NCI-H524 (cell line): ENCODE data around the gene CRYBA4.

Experiments used
- DNase-seq, 2 experiments: peaks; one replicate each; lab custom pipeline; 2025; lab: John Stamatoyannopoulos, UW

Gene CRYBA4

DNA sequence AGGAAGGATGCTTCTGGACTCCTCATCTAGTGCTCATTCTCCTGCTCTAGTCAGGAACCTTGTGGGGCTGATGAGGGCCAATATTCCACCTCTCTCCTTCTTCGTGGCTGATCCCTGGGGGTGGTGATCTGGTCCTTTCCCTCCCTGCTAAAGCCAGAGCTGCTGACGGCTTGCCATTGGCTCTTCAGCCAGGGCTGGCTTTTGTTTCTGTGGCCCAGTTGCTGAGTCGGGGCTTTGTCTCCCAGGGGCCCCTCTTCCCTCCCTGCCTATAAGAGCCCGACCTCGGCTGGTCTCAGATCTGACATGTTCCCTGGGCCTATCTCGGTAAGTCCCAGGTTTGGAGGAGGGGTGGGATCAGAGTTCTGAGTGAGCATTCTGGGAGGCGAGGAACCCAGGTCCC, at the start of gene CRYBA4:
CRYBA4 (plus strand) TSS at position 301 of the 400 bp plus-strand sequence. CDS start 634 bp downstream, outside the sequence.
- no peak for DNase-seq

DNA sequence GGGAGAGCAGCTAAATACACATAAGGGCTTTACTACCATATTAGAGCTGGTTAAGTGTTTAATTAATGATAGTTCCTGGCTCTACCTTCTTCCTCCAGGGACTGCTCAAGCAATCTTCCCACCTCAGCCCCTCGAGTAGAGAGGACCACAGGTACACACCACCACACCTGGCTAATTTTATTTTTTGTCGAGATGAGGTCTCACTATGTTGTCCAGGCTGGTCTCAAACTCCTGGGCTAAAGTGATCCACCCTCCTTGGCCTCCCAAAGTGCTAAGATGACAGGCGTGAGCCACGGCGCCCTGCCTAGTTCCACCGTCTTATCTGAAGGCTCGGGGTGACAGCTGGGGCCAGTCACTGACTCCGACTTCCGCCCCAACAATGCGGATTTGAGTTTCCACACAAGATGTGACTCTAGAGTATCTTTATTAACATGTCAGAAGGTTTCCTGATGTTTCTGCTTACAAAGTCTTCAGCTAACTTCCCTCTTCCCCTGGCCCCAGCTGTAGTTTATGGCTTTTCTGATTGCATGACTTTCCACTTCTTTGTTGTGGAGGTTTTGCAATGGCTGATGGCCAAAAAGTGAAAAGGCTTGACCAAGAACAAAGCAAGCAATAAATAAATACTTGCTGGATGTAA, 48.6 kb upstream of the CRYBA4 start:
- DNase-seq: no peak

DNA sequence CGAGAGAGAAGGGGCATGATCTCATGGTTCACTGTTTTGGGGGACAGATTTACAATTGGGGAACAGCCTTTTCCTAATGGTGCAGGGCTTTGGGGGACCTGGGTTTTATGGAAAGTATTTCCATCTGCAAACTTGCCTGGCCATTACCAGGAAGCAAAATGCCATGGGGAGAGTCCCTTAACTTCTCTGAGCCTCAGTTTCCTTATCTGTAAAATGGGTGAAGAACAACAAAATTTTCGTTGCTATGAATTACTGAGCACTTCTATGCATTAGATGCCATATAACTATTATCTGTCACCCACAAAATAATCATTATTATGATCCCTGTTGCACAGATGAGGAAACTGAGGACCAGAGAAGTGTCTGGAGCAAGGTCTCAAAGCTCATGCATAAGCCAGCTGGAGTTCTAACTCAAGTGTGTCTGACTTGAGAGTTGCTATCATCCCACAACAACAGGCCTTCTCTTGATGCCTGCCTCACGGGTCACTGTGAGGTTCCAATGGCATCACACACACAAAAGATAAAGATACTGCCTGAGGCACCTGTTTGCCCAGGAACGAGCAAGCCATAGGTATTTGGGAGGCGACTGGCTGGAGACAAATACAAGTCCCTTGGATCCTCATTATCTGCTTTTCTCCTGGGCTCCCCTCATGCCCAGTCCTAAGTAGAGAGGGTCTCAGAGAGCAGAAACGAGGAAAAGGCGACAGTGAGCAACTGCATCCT, 47.6 kb upstream of the CRYBA4 start:
- DNase-seq: no peak

DNA sequence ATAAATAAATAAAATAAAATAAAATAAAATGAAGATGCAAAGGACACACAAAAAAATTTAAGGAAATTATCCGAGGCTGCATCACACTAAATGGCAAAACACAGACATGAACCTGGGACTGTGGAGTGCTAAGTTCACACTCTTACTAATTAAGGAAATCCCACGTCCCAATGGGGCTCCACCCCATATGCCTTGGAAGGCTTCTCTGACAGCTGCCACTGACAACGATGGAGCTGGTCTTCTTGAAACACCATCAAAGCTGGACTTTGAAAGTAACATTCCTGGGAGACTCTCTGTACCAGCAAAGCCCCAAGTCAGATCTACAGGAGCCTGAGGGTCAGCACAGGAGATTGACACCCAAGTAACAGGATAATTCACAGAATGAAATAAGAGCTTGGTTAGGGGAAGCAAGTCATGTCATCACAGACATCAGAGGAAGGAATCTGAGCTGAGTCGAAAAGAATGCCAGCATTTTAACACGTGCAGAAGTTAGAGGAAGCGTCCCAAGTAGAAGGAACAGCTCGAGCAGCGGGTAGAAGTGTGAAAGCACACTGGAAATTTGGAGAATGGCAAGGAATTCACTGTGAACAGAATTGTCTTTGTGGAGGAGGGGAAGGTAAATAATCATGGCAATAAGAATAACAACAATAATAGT, 45.6 kb upstream of the CRYBA4 start:
- no peak for DNase-seq

DNA sequence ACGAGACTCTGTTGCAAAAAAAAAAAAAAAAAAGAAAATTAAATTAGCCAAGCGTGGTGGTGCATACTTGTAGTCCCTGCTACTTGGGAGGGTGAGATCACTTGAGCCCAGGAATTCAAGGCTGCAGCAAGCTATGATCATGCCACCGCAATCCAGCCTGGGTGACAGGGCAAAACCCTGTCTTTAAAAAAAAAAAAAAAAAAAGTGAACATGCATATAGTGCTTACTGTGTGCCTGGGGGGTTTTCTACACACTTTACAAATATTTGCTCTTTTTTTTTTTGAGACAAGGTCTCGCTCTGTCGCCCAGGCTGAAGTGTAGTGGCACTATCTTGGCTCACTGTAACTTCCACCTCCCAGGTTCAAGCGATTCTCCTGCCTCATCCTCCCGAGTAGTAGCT, 44.7 kb upstream of the CRYBA4 start:
- DNase-seq: no peak

DNA sequence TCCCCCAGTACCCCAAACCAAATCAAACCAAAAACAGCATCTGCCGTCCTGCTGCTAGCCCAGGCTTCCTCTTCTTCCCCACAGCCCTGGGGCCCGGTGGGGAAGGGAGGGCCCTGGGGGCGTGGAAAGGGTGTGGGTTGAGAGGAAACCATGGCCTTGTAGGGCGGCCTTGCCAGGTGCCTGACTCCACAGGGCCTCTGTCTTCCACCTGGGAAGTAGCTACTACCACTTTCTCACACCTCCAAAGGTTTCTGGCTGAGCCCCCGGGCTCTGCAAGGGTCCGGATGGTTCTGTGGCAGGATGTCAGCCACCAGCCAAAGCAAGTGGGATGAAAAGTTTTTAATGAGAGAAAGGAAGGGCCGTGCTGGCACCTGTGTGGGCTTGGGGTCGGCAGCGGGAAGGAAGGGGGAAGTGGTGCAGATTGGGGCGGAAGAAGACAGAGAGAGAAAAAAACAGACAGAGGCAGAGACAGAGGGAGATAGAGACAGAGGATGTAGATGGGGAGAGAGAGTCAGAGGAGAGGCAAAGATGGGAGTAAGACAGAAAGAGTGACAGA, 42.4 kb upstream of the CRYBA4 start:
- no peak for DNase-seq

DNA sequence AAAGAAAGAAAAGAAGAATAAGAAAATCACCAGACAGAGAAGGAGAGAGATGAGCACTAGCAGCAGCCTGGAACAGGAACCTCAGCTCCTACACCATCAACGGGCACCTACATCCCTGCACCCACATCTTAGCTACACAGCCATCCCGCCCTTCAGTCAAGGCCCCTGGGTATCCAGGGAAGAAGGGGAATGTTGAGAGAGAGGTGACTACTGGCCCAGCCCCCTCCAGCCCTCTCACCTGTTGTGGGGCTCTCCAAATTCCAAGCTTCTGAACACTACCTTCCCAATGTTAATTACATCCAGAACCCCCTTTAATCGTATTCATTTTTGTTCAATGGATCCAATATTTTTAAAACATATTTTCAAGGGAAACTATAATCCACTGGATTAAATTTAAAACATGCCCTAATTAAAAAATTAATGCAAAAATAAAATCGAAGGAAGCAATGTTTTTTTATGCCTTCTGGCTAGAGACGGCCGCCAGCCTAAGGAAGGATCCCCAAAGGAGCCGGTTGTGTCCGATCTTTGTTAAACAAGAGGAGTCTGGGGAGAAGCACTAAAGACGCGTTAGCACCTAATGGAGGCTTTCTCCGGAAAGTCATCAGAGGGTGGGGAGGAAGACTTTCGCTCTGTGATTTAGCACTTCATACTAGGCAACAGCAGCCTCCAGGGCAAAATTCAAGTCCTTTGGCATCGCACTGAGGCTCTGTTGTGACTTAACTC, 41.4 kb upstream of the CRYBA4 start:
- DNase-seq: no peak

DNA sequence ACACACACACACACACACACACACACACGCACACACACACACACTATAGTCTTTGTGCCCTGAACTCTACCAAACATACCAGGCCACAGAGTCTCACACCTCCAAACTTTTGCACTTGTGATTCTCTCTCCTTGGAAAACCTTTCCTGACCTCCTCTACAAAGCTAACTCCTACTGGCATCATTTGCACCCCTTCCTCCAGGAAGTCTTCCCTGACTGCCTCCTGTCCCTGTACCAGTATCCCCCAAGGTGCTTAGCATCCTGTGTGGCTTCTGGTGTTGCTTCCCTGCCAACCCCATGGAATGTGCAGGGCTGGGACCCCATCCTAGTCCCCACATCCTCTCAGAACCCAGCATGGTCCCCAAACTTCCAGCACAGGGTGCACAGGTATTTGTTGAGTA, 40.7 kb upstream of the CRYBA4 start:
- DNase-seq: no peak

DNA sequence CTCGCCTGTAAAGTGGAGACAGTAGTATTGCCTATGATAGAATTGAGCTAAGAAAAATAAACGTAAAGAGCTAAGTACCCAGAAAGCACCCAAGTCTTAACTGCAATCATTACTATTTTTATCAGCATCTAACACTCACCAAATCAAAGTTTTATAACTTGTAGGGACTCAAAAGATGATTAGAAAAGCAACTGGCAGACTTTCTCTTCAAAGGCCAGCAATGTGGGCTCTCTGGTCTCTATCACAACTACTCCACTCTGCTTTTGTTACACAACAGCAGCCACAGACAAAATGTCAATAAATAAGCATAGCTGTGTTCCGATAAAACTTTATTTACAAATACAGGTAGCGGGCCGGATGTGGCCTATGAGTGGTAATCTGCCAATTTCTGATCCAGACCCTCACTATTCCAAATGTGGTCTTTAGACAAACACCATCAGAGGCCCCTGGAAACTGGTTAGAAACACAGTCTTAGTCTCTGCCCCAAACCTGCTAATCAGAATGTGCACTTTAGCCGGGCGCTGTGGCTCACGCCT, 40.1 kb upstream of the CRYBA4 start:
- no peak for DNase-seq

DNA sequence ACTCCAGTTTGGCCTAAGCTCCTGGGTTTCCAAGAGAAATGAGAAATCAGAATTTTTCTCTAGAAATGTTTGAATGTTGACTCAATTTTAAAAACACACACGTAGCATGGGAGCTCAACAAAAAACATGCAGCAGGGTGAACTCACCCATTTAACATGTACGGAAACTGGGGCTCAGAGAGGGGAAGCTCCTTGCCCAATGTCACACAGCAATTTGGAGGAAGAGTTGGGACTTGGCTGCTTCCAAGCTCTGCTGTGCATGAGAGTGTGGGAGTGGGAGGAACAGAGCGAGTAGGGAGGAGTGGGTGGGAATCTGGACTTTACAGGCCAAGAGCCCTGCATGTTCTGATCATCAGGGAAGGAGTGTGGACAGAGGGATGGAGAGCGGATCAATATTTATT, 37.8 kb upstream of the CRYBA4 start:
- no peak for DNase-seq

DNA sequence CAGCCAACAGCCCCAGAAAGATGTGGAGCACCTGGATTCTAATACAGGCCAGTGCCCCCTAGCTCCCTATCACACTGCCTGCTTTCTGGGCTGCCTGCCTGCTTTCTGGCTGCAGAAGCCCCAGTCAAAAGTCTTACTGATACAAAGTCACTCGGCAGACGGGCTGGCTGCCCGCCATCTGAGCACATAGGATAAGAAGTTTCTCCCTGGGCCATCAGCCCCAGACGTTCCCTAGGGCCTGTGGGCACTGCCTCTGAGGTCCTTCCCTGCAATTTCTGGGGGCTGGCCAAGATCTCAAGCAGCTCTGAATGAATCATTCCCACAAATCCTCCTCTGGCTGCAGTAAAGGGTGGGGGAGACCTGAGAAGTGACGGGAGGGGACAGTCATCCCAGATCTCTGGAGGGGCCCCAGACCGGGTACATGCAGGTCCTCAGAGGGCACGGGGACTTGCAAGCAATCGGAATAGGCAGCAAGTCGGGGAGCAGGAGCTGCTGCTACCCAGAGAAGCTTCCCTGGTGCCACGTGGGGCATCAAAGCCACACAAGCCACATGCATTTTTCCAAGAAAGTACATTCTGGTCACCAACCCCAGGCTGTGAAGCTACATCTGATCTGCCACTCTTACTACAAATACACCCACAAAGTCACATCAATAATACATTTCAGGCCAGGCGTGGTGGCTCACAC, 36.5 kb upstream of the CRYBA4 start:
- DNase-seq: peak; percentile 19 to 51

DNA sequence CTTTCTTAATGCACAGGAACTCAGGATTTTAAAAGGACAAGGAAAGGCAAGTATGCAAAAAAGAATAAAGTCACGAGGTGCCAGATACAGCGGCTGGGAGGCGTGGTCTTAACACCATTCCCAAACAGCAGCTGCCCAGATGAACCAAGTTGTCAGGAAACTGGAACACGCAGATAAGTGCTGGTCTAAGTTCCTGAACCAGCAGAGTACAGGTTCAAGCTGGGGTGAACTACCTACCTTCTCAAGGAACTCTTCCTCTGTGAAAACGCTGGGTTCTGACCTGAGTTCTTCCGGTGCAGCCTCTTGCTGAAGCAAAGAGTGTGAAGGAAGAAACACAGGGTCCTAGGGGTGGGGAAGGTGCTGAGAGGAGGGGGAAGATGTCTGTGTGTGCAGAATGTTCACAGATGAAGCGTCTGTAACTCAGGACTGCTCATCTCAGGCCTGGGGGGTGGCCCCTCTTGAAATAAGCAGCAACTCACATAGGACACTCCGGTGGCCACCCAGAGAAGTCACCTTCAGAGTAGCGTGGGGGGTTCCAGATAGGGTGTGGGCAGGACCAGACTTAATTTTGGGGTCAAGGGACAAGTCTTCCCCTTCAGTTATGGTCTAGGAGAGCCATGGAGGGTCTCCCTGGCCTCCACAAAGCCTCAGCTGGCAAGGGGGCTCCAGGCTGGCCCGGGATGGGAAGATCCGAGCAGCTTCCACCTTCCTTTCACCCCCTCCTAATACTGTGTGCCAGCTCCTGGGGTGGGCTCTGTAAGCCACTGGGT, 35.0 kb upstream of the CRYBA4 start:
- no peak for DNase-seq

DNA sequence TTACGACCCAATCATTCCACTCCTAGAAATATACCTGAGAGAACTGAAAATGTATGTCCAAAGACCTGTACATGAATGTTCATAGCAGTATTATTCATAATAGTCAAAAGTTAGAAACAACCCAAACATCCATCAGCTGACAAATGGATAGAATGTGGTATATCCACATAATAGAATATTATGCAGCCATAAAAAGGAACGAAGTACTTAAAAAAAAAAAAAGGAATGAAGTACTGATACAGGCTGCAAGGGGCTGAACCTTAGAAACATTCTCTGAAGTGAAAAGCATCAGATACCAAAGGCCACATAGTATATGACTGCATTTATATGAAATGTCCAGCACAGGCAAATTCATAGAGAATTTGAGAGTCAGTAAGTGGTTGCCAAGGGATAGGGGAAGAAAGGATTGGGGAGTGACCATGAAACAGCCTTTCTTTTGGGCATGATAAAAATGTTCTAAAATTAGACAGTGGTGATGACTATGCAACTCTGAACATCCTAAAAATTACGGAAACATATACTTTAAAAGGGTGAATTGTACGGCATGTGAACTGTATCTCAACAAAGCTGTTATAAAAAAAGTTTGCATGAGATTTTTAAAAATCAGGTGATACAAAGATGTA, 33.7 kb upstream of the CRYBA4 start:
- no peak for DNase-seq

DNA sequence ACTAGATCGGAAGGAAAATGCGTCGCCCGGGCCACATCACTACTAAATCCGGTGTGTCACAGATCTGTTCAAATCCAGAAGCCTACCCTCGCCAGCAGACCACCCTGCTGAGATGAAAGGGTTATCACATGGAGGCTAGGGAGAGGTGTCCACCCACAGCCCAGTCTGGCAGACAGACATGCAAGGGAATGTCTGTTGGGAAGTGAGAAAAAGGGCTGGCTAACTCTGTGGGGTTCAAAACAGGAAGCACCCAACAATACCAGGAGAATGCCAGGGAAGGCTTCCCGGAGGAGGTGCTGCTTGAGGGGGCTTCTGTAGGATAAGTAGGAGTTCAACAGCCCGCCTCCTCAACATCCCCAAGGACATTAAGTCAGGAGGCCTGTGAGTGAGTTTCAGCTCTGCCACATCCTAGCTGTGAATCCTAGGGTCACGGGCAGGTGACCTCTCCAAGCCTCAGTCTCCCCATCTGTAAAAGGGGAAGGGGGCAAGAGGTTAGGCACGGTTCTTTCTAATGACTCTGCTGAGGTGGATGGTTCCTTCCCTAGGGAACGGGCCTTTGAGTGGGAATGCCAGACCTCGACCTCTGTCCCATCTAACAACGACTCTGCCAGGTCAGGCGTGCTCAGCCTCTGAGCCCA, 32.9 kb upstream of the CRYBA4 start:
- no peak for DNase-seq

DNA sequence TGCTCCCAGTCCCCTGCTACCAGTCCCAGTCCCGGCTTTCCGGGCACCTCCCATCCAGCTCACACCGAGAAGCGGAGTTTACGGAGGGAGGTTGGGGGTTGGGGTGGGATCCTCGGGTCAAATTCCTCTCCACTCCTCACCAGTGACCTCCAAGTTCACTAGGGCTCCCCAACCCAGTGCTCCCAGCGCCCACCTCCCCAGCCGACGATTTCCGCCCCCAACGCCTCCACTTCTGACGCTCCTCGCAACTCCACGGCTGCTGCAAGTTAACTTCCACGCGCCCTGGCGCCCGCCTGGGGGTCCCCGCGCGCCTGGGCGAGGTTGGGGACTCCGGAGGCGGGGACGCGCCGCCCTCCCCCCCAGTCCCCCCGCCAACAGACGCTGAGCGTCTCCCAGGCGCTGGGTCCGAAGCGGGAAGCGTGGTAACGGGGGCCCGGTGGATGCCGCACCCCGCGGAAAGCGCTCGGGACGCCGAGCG, 32.4 kb upstream of the CRYBA4 start:
- peak in 1 of 2 experiments; percentile 19 for DNase-seq

DNA sequence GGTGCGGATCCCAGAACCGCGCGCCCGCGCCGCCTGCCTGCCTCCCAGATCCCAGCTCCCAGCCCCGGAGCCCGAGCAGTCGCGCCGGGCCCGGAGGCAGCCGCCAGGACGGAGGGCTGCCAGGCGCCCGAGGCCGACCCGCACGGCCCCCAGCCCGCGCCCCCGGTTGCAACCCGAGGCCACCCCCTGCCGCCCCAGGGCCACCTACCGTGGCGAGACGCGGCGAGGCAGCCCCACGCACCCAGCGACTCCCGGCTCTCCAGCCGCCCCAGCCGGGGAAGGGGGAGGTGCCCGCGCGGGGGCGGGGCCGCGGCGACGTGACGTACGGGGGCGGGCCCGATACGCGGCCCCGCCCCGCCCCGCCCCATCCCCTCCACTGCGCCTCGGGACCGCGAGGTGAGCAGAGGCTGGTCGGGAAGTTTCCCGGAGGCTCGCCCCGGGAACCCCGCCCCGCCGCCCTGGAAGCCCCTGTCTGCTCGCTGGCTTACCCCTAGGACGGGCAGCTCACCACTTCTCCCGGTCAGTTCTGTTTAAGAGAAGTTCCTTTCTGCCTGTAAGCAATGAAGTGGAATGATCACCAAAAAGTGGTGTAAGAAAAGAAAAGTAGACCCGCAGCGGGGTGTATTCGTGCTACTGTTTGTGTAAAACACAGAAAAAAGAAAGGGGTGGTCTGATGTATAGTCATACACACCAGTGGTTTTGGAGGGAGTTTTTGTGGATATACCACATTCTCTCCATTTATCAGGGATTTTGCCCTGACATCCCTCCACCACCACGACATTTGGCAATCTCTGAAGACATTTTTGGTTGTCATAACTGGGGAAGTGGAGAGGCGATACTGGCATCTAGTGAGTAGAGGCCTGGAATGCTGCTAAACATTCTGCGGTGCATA, 31.7 kb upstream of the CRYBA4 start, which contains the start of gene TPST2:
TPST2 (minus strand) TSS at position 288 of the 892 bp plus-strand sequence. CDS start 48,502 bp downstream, outside the sequence.
- peak; percentile 50 to 81 for DNase-seq

DNA sequence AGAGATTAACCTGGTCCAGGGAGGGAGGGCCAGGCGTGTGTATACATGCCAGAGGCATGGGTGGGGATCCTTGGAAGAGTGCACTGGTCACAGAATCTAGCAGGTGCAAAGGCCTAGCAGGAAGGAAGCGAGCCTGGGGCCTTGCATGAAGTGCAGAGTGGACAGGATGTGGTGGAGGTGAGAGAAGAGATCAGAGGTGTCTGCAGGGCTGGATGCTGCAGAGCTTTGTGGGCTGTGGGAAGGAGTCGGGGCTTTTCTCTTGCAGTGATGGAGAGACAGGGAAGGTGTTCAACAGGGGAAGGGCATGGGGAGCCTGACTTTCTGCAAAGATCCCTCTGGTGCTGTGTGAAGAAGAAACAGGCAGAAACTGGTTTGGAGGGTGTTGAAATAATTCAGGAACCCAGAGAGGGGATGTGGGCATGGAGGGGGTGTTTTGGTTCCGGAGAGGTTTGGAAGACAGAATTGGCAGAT, 29.3 kb upstream of the CRYBA4 start:
- DNase-seq: no peak

DNA sequence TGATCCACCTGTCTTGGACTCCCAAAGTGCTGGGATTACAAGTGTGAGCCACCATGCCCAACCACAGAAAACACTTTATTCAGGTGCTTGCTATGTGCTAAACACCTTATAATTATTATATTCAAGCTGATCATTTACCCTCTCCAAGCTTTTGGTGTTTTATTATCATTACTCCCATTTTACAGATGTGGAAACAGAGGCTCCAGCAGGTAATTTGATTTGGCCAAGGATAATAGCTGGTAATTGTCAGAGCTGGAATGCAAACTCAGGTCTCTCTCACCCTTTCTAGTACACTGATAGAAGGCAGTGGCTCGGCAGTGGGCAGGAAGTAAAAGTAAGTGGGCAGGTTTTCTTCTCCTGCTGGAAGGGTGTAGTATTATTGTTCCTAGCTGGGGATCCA, 28.0 kb upstream of the CRYBA4 start:
- DNase-seq: no peak
